HG02885 (cell line): Measurements from ENCODE around the gene TOM1L2.

Source experiments
- ATAC-seq: cut with Tn5 transposase; IDR thresholded peaks from one replicate; pipeline ENCODE4 v1.9.1; 2021; ENCODE audit warnings: mild to moderate bottlenecking; ENCODE audit not compliant: unreplicated experiment, poor library complexity

The TOM1L2 gene

DNA sequence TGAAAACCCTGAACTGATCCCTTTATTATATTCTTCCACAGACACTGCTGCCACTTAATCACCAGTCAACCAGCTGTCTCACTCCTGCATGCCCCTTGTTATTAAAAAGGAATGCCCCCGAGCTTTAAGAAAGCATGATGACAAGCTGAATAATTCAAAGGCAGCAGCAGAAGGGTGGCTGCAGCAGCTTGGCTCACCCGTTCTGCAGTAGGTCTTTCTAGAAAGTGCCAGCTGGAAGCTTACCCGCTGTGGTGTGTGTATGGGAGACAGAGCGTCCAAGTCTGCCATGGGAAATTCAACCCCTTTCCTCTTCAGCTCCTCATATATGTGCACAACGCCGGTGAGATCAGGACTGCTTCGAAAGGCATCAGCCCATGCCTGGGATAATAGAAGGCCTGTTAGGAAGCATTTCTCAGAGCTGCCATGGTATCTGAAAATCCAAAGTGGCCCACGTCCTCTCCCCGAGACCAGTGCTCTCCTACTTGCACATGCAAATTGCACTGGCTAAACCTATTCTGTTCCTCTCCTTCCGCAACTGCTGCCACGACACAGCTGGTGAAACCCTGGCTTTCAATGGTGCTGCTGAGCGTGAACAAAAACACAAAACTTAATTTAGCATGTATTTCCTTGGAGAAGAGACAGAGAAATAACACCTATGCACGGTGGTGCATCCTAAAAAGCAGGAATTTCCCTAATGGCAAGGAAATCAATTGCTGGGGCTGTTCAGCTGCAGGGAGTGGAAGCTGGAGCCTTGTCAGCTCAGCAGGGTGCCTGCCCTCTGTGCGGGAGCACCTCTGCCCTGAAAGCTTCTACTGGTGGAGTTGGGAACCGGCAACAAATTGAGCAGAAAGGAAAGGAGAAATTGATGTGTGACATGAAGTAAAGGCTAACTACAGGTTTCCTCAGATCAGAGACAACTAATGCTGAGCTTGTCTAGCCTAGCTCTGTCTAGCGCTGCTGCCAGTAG, 87.5 kb downstream of the TOM1L2 start:
- ATAC-seq, result no peak

- ATAC-seq, result no peak
Observed at GRCh38 chr17:17883801-17884200, 88.4 kb downstream of the TOM1L2 start.

DNA sequence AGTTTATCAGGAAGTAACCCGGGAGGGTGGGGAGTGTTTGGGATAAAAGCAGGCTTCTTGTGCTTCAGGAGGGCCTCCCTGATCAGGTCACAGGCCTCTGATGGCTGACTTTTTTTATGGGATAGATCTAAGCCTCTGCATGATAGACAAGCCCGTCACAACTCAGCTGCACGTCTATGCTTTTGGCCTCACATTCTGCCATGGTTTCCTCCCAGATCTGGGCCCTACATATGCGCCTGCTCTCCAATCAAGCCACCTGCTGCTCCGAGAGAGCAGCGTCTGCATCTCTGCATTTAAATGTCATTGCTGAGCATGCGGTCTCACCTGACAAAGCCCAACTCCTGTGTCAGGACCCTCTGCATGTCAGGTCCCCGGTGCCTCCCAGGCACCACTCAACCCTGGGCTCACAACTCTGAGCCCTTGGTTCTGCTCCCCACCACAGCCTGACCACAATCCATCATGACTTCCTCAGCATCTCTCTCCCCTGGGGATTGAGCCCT, 90.1 kb downstream of the TOM1L2 start:
- ATAC-seq, result no peak

GRCh38 chr17:17880577-17881196, 91.5 kb downstream of the TOM1L2 start:
- no peak for ATAC-seq

- no peak for ATAC-seq
Observed at GRCh38 chr17:17877529-17878358, 94.5 kb downstream of the TOM1L2 start.

GRCh38 chr17:17876959-17877528, 95.2 kb downstream of the TOM1L2 start:
- ATAC-seq, result no peak

DNA sequence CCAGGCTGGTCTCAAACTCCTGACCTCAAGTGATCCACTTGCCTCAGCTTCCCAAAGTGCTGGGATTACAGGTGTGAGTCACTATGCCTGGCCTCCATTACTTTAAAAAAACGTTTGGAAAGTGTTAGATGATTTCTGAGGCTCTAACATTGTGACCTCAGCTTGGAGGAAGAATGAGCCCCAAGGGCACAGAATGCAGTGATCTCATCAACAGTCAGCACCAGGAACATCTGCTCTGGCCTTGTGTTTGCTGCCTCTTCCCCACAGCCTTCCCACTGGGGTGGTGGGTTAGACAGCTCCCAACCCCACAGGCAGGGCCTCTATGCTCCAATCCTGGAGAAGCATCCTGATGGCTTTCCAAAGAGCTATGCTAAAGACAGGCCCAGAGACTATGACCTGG, 97.7 kb downstream of the TOM1L2 start:
- no peak for ATAC-seq

DNA sequence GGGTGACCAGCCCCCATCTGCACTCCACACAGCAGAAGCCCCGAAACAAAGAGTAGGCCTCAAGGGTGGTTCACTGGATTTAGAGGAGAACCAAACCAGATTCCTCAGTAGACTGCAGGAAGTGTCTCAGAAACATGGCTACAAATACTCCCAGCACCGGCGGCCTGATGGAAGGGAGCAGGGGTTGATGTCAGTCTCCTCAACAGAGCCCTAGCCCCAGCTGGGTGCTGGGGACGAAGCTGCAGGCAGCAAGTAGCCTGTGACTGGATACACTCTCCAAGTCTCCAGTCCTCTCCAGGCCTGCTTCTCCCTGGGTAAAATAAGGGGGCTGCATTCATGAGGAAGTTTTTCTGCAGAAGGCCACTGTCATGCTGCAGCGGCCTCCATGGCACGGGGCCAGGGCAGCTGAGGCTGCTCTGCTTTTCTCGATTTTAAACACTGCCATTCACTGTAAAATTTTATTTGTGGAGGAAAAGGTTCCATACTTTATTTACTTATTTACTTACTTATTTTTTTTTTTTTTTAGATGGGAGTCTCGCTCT, 98.7 kb downstream of the TOM1L2 start:
- ATAC-seq, result no peak

GRCh38 chr17:17872547-17873345, 99.5 kb downstream of the TOM1L2 start:
- no peak for ATAC-seq

DNA sequence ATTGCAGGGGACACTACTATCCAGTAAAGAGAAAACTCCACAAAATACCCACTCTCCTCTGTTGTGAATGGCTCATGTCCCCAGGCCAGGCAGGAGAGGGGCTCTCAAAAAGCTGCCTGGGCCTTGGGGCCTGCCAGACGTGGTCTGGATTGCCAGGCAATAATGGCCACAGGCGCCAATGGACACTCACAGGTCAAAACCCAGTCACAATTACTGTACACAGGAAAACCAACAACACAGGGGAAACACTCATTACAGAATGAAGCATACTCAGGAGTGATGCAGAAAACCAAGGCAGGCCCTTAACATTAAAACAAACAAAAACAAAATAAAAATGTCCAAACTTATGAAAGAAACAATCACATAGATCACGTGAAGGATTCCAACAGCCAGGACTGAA, 100.3 kb downstream of the TOM1L2 start:
- ATAC-seq, result no peak

GRCh38 chr17:17870247-17870646, 102.0 kb downstream of the TOM1L2 start:
- no peak for ATAC-seq

DNA sequence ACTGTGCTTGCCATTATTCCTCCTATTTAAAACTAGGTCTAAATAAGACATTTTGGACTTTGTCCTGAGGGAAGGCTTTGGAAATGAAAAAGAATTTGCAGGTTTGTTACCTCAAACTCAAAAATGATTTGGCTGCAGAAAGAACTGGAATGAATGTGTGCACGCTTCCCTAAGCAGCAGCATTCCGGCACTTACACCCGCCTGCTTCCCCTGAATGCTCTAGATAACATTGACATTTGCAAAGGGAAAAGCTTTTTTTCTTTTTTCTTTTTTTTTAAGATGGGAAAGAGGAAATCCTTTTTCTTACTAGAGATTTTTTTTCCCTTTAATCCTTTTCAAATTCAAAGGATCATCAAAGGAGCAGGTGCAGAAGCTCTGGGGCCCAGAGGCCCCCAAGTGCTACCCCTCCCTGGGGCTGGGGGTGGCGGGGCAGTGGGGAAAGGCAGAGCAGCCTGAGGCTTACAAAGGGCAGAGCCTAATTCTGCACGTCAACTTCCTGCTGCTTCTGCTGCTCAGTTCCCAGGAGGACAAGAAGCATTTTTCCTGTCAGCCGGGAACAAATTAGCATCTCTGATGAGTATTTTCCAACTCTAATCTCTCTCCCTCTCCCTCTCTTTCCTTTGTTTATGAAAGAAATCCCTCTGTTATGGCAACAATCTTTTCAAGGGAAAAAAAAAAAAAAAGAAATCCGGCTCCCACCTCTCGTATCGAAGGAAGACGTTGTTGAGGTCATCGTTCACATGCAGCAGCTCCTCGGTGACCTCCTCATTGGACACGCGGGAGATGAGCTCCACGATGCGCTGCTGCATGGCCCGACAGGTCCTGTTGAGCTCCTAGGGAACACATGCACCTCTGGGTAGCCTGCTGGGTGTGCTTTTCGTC, 103.3 kb downstream of the TOM1L2 start:
- ATAC-seq, result no peak

DNA sequence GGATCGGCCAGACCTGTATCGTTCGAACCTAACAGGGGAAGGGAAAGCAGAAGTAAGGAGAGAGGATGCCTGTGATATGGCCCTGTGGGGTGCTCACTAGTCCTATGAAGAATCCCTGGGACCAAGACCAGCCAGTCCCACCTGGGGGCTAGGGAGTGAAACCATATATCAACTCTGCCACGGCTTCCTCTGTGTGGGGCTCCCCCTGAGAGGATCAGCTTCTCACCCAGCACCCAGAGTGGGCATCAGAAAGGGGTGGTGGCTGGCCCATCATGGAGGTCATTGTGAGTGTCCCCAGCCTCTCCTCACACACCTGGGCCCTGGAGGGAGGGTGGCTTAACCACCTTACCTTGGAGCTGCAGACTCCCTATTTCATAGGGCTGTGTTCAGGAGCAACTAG, 105.3 kb downstream of the TOM1L2 start:
- no peak for ATAC-seq

- ATAC-seq, result no peak
Observed at GRCh38 chr17:17866425-17866824, 105.8 kb downstream of the TOM1L2 start.

DNA sequence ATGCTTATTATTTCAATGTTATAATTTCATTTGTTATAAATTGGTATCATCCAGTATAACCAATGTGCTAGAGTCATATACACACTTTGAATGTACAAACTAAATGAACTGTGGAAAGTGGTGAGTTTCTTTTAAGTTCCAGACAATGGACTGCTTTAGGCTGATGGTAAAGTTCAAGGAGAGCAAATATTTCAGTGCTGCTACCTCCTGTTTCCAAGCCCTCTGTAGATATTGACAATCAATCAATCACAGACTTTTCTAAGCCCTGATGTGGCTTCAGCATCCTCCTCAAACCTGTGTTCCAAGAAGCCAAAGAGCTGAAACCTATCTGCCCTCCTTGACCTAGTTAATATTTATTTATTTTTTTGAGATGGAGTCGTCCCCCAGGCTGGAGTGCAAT, 107.2 kb downstream of the TOM1L2 start:
- no peak for ATAC-seq

DNA sequence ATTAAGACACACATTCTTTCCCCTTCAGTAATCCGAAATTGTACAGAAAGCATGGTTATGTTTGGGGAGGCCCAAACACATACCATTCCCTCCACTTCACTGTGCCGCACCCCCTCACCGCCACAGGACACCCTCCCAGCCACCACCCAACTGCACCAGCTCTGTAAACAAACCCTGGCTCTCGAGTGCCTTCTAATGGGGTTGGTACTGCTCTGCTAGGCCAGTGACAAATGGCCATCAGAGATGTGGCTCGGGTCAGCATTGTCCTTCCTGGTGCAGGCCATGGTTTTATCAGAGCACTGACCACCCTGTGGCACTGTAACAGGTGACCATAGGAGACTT, 111.5 kb downstream of the TOM1L2 start:
- no peak for ATAC-seq

- ATAC-seq, result no peak
Observed at GRCh38 chr17:17859909-17860765, 112.1 kb downstream of the TOM1L2 start.

GRCh38 chr17:17857496-17857895, 114.7 kb downstream of the TOM1L2 start:
- ATAC-seq, result no peak
